Stimulated activated CD8-positive, alpha-beta memory T cell treated with anti-CD3 and anti-CD28 coated beads, Interleukin-15, amount 100 ng/mL, for 4 hours (primary cell): Measurements from ENCODE around the gene DDX1.
"Not testable (repeated sequence)": the region's sequence is repeated elsewhere in the genome, so short reads cannot be mapped to it uniquely, and the experiment has no call there.

Experiments
- DNase-seq, 2 donors: peaks; one replicate each; pipeline ENCODE4 v3.0.0-alpha.2; 2020; ENCODE audit warnings: low read depth in 2 of 2

DDX1 gene

DNA sequence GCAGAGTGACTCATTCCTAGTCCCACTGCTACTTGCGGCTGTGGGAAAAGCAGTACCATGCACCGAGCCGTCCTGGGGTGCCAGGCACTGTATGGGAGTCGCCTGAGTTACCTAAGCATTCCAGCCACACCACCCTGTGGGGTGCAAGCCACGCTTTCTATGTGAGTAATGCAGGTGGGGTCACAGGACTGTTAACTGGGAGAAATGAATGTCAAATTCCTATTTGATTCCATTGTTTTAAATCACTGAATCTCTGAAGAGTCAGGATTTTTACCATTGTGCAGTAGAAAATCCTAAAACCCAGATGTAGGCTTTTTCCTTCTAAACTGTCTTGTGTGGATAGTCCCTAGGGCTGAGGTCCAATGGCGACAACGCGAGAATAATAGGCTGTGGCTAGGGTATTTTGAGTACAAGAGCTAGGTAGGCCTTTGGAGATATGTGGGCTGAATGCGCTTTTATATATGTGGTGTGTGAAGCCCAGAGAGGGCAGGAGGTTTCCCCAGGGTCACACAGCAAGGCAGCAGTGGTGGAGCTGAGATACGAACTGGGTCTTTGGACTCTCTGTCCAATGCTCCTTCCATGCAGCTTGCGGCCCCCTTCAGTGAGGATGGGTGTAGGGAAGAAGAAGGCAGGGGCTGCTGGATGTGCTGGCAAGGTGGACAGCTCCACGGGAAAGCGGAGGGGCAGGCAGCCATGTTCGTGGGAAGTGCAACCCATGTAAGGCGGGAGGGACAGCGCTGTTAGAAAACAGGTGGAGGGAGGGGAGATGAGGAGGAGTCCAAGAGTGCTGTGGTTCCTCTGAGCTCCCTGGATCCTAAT is 83.2 kb downstream of the DDX1 start:
- no peak for DNase-seq

DNA sequence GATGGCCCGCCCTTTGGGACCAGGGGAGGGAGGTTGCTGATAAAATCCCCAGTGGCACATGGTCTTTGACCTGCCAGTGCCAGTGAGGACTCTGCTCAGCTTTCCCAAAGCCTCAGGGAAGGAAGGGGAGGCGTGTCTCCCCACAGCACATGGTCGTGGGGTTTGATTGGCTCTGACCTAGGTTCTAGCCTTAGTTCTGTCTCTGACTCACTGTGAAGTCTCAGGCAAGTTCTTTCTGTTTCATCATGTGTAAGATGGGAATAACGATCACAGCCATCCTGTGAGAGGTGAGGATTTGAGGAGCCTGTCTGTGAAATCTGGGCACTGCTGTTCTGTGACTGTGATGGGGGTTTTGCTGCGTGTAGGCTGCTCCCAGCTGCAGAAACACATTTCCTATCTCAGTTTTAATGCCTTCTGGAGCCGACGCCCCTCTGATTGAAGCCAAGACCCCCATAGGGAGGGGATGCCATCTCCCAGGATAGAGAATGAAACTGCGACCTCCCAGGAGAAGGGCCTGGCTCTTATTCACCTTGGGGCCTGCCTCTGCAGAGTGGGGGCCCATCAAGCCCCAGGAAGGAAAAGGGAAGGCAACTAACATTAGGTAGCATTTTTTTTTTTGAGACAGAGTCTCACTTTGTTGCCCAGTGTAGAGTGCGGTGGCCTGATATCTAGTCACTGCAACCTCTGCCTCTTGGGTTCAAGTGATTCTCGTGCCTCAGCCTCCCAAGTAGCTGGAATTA is 84.0 kb downstream of the DDX1 start:
- no peak for DNase-seq

DNA sequence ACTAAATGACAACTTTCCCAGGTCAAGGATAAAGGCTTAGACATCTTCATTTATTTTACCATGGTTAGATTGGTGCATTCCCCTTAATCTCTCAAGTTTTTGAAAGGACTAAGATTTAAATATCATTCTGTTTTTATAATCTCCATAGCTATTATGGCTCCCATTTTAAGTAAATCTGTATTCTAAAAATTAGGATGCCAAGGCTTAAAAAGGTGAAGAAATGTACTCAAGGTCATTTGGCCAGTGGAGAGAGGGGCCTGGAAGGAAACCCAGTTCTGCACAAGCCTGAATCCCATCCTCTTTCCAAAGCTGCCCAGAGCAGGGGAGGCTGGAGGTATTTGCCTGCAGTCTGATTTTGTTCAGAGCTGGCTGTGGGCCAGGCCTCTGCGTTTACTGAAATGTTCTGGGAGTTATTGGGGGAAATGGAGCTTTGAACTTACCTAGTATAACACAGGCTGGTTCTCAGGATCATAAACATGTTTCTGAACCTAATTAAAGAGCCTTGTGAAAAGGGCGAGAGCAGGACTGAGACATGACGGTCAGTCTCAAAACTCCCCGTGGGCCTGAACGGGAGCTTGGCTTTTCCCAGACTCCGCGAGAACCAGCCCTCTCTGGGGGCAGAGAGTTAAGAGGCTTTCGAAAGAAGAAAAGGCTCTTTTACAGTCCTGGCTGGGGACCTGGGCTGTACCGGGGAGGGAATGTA is 85.6 kb downstream of the DDX1 start:
- DNase-seq, result no peak

DNA sequence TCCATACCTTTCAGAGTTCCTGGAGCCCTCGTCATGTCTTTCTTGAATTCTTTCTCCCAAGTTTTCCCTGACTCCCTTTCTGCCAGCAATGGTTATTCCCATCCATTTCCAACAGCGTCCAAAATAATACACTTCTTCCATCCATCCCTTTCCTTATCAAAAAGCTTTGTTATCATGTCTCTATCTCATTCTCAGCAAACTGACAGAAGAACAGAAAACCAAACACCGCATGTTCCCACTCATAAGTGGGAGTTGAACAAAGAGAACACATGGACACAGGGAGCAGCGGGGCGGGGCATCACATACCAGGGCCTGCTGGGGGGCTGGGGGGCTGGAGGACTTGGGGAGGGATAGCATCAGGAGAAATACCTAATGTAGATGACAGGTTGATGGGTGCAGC is 86.7 kb downstream of the DDX1 start:
- no peak for DNase-seq

DNA sequence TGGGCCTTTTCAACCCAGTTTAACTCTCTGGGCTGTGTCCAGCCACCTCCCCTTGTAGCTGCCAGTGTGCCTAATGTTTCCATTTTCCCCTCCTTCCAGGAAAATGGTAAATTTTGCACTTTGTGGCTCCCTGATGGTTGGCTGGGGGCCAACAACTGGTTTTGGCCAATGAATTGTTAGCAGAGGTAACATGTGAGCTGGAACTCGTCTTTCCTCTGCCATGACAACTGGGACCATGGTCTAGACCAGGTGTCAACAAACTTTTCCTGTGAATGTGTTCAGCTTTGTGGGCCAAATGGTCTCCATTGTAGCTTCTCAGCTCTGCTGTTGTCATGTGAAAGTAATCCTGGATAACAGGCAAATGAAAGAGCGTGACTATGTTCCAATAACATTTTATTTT is 87.2 kb downstream of the DDX1 start:
- DNase-seq, result no peak

DNA sequence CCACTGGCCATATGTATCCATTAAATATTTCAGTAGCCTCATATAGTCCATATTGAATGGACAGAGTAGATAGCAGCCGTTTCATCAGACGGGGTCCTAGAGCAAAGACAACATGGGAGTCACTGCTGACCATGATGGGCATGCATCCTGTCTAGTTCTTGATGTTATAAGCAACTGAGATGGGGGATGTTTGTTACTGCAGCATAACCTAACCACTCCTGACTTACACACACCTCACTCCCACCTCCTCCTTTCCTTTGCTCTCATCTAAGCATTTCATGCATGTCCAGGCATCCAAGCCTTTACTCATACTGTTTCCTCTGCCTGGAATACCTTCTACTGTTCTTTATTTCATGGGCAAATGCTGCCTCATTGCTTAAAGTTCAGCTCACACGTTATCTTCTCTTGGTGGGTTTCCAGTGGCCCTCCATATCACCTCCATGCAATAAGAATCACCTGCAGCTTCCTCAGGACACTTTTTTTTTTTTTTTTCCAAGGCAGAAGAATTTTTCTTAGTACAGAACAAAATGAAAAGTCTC is 87.8 kb downstream of the DDX1 start:
- no peak for DNase-seq

DNA sequence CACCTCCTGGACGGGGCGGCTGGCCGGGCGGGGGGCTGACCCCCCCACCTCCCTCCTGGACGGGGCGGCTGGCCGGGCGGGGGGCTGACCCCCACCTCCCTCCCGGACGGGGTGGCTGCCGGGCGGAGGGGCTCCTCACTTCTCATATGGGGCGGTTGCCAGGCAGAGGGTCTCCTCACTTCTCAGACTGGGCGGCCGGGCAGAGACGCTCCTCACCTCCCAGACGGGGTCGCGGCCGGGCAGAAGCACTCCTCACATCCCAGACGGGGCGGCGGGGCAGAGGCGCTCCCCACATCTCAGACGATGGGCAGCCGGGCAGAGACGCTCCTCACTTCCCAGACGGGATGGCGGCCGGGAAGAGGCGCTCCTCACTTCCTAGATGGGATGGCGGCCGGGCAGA is 88.5 kb downstream of the DDX1 start:
- not testable (repeated sequence) for DNase-seq
